Prostate gland (tissue), 2 donors: Measurements from ENCODE around the gene ZNF491. TPM values are rescaled to one million over a fixed set of nuclear protein-coding genes. Genes with fewer than 3 reads are reported as not detected.

Experiments used
- DNase-seq: peaks from one replicate; pipeline ENCODE4 v3.0.0-alpha.2; 2019; ENCODE audit warnings: low spot score
- H3K27ac ChIP-seq, 2 donors: fragments of 200-600 bp; sonication (generic); 2 replicates each; pipeline ENCODE4 v1.5.1; 2017 to 2019
- H3K27me3 ChIP-seq: fragments of 200-600 bp; sonication (generic); replicated peaks from 2 replicates; pipeline ENCODE4 v1.5.1; 2019; ENCODE audit not compliant: insufficient read depth
- H3K36me3 ChIP-seq, 2 donors: fragments of 200-600 bp; sonication (generic); 1 replicate in 1 of 2; 2 replicates in 1 of 2; pipeline versions ENCODE4 v1.5.1 to v1.8.1; 2017 to 2019
- H3K4me1 ChIP-seq: fragments of 200-600 bp; sonication (generic); replicated peaks from 2 replicates; pipeline ENCODE4 v1.5.1; 2019
- H3K4me3 ChIP-seq, 2 donors: fragments of 200-600 bp; sonication (generic); 2 replicates each; pipeline ENCODE4 v1.5.1; 2017 to 2019
- H3K9me3 ChIP-seq: fragments of 200-600 bp; sonication (generic); 2 replicates; pipeline ENCODE4 v1.5.1; 2017
- CTCF ChIP-seq, 4 experiments: fragments of 200-600 bp in 2 of 4; fragments of 450-650 bp in 2 of 4; sonication (generic) in 2 of 4; IDR thresholded peaks; 1 replicate in 3 of 4; 2 replicates in 1 of 4; pipeline ENCODE4 v1.5.1; 2016 to 2019; ENCODE audit warnings: antibody characterized with exemption in 4 of 4, mild to moderate bottlenecking in 2 of 4, moderate library complexity in 2 of 4
- POLR2A ChIP-seq: fragments of 450-650 bp; IDR thresholded peaks from one replicate; pipeline ENCODE4 v1.6.1; 2016; ENCODE audit warnings: antibody characterized with exemption, mild to moderate bottlenecking
- POLR2AphosphoS5 ChIP-seq: sonication (generic); formaldehyde crosslinking; IDR thresholded peaks from one replicate; pipeline ENCODE4 v1.6.1; 2017; ENCODE audit warnings: antibody characterized with exemption
- WGBS: methylation state at CpG from one replicate; pipeline ENCODE4 v1.1.5; 2018; 5-methylcytosine and 5-hydroxymethylcytosine counted together
- intact Hi-C: fragments of 100-400 bp; cut with DNase I; formaldehyde crosslinking; loops from one replicate; pipeline ENCODE4 v1.14.2; 2022
- total RNA-seq, 2 donors: library from RNA; depleted of rRNA; stranded (reverse); fragments of >200 nt; gene quantifications; one replicate each; pipeline ENCODE4 v1.1.0, GENCODE V29; 2016

Gene ZNF491
- total RNA-seq: 1 to 10 TPM; 1.6 to 2.3 TPM

- peak; percentile 91 for DNase-seq
- intact Hi-C loops: loop anchor here (1.0 to 5.0 kb wide), 2 partner anchors 189 to 344 kb away; partner anchors contain the start of gene ZNF20
- Histone ChIP-seq H3K27ac (peak within 1 kb of the TSS; percentile 76 to 81), H3K4me1 (peaks cover 8% of the 10 kb centered on the region), H3K9me3 (no peaks in the 10 kb centered on the region), H3K27me3 (no peaks in the 10 kb centered on the region), H3K36me3 (no peaks in the 10 kb centered on the region), H3K4me3 (peak within 1 kb of the TSS; percentile 53 to 69)
- TF ChIP-seq CTCF (IDR thresholded peaks at IDR 0.05): peak in 3 of 4 experiments; percentile 7 to 54 (median 21)
- peak; percentile 91 for TF ChIP-seq POLR2AphosphoS5
- peak; percentile 86 for TF ChIP-seq POLR2A
- under 1% methylated on average over 56 of the region's 56 CpGs for WGBS
Measured at GRCh38 chr19:11798391-11799330, at the start of gene ZNF491. TSS of gene ZNF491 (plus strand) at chr19:11798523. CDS start at chr19:11805954, 7,431 bp downstream.

GRCh38 chr19:11749751-11750150 lies 48.6 kb upstream of the ZNF491 start:
- H3K36me3 ChIP-seq: no peaks in the 10 kb centered on the region
- no peaks in the 10 kb centered on the region for H3K9me3 ChIP-seq
- WGBS: 59% methylated on average over 2 of the region's 2 CpGs
- TF ChIP-seq POLR2AphosphoS5 (no peak), POLR2A (no peak), CTCF (IDR thresholded peaks at IDR 0.05) (no peak)
- no peak overlapping the region for H3K4me3 ChIP-seq
- no peaks in the 10 kb centered on the region for H3K4me1 ChIP-seq
- DNase-seq: no peak
- intact Hi-C loops: no loop called here
- H3K27ac ChIP-seq: no peak overlapping the region
- no peaks in the 10 kb centered on the region for H3K27me3 ChIP-seq

- Histone ChIP-seq H3K4me3 (no peak overlapping the region), H3K9me3 (no peaks in the 10 kb centered on the region), H3K36me3 (no peaks in the 10 kb centered on the region), H3K4me1 (no peaks in the 10 kb centered on the region), H3K27me3 (no peaks in the 10 kb centered on the region), H3K27ac (no peak overlapping the region)
- TF ChIP-seq POLR2AphosphoS5 (no peak), POLR2A (no peak), CTCF (IDR thresholded peaks at IDR 0.05) (no peak)
- DNase-seq: no peak
- intact Hi-C loops: no loop called here
- WGBS: 77% methylated on average over 2 of the region's 2 CpGs
Measured at GRCh38 chr19:11752244-11752736, 46.0 kb upstream of the ZNF491 start.

- Histone ChIP-seq H3K36me3 (no peaks in the 10 kb centered on the region), H3K27me3 (peaks cover 3% of the 10 kb centered on the region), H3K9me3 (no peaks in the 10 kb centered on the region), H3K4me3 (no peak overlapping the region), H3K27ac (no peak overlapping the region), H3K4me1 (no peaks in the 10 kb centered on the region)
- 86% methylated on average over 4 of the region's 4 CpGs for WGBS
- DNase-seq: no peak
- TF ChIP-seq POLR2A (no peak), POLR2AphosphoS5 (no peak), CTCF (IDR thresholded peaks at IDR 0.05) (no peak)
- intact Hi-C loops: no loop called here
Measured at GRCh38 chr19:11754663-11755062, 43.7 kb upstream of the ZNF491 start.
